ENCODE measurements around the gene TEAD1. TPM values are rescaled to one million over a fixed set of nuclear protein-coding genes. Genes with fewer than 3 reads are reported as not detected.

TEAD1 gene
- total RNA-seq, 1 experiment from 2014 or later = 106 TPM

DNA sequence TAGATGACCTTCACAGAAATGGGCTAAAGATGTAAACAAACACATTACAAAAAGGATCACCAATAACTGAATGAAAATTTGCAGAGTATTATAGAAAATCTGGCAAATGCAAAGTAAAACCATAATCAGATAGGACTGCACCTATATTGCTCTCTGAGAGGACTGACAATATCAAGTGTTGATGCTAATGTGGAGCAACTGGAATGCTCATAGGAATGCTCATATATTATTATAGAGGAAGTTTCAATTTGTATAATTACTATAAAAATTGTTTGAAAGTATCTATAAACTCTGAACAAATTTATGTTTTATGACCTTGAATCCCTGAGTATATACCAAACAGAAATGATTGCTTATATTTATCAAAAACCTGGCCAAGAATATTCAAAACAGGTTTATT lies 18.4 kb upstream of the TEAD1 start:
- no peak for DNase-seq
- Histone ChIP-seq H3K36me3 (ENCODE audit: low read depth) (no peaks in the 10 kb centered on the region), H3K4me2 (no peak overlapping the region), H4K20me1 (ENCODE audit: insufficient read depth) (no peaks in the 10 kb centered on the region), H3K4me1 (replicated peaks; ENCODE audit: insufficient read depth) (no peaks in the 10 kb centered on the region), H3K4me3 (no peak overlapping the region), H2AFZ (no peak overlapping the region), H3K27me3 (ENCODE audit: insufficient read depth, low read depth) (no peaks in the 10 kb centered on the region), H3K9me2 (ENCODE audit: insufficient read depth) (no peaks in the 10 kb centered on the region), H3K79me2 (ENCODE audit: low read depth) (no peaks in the 10 kb centered on the region), H3F3A (ENCODE audit: insufficient read depth, low read depth) (no peaks in the 10 kb centered on the region), H3K9me3 (ENCODE audit: insufficient read depth, low read depth) (no peaks in the 10 kb centered on the region), H3K27ac (no peak overlapping the region)
- ChIA-PET CTCF (no interaction called here), POLR2A (ENCODE audit: unreplicated experiment) (no interaction called here)
- no peak for TF ChIP-seq EZH2 (IDR thresholded peaks at IDR 0.05; ENCODE audit: low read depth)
- TF ChIP-seq, protein P1, sequence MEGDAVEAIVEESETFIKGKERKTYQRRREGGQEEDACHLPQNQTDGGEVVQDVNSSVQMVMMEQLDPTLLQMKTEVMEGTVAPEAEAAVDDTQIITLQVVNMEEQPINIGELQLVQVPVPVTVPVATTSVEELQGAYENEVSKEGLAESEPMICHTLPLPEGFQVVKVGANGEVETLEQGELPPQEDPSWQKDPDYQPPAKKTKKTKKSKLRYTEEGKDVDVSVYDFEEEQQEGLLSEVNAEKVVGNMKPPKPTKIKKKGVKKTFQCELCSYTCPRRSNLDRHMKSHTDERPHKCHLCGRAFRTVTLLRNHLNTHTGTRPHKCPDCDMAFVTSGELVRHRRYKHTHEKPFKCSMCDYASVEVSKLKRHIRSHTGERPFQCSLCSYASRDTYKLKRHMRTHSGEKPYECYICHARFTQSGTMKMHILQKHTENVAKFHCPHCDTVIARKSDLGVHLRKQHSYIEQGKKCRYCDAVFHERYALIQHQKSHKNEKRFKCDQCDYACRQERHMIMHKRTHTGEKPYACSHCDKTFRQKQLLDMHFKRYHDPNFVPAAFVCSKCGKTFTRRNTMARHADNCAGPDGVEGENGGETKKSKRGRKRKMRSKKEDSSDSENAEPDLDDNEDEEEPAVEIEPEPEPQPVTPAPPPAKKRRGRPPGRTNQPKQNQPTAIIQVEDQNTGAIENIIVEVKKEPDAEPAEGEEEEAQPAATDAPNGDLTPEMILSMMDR (conservative IDR thresholded peaks at IDR 0.05) = no peak
- no TSS peak for BruUV-seq (replicated peaks)
- intact Hi-C loops (cut with micrococcal nuclease; ENCODE audit: unreplicated experiment) = no loop called here

DNA sequence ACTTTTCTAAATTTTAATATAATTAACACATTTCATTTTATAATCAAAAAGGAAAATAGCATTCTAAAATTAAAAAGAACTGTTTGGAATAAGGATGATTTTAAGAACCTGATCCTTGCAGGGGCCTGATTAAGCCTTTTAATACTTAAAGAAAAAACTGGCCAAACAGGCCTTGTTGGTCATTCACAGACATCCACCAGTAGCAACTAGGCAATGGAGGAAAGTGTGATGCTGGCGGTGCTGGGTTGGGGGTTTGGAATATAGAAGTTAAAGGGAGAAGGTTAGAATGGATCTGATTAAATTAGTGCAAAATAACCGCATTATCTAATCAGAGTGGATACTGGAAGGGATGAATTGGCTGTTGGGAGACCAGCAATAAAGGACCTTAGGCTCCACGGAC lies 16.9 kb upstream of the TEAD1 start:
- Histone ChIP-seq H3K4me2 (no peak overlapping the region), H3K4me3 (no peak overlapping the region), H3K36me3 (ENCODE audit: low read depth) (no peaks in the 10 kb centered on the region), H3K27ac (no peak overlapping the region), H3K9me3 (ENCODE audit: insufficient read depth, low read depth) (no peaks in the 10 kb centered on the region), H3K79me2 (ENCODE audit: low read depth) (no peaks in the 10 kb centered on the region), H3K4me1 (replicated peaks; ENCODE audit: insufficient read depth) (no peaks in the 10 kb centered on the region), H3F3A (ENCODE audit: insufficient read depth, low read depth) (no peaks in the 10 kb centered on the region), H3K9me2 (ENCODE audit: insufficient read depth) (no peaks in the 10 kb centered on the region), H2AFZ (no peak overlapping the region), H4K20me1 (ENCODE audit: insufficient read depth) (no peaks in the 10 kb centered on the region), H3K27me3 (ENCODE audit: insufficient read depth, low read depth) (no peaks in the 10 kb centered on the region)
- ChIA-PET CTCF (no interaction called here), POLR2A (ENCODE audit: unreplicated experiment) (interaction anchor here (0.7 kb wide), 1 partner anchor 231 kb away, joined by 3 read pairs; no protein-coding TSS in a partner anchor)
- no TSS peak for BruUV-seq (replicated peaks)
- TF ChIP-seq, protein P1 (conservative IDR thresholded peaks at IDR 0.05) = no peak
- TF ChIP-seq EZH2 (IDR thresholded peaks at IDR 0.05; ENCODE audit: low read depth) = no peak
- DNase-seq = no peak
- intact Hi-C loops (cut with micrococcal nuclease; ENCODE audit: unreplicated experiment) = no loop called here

DNA sequence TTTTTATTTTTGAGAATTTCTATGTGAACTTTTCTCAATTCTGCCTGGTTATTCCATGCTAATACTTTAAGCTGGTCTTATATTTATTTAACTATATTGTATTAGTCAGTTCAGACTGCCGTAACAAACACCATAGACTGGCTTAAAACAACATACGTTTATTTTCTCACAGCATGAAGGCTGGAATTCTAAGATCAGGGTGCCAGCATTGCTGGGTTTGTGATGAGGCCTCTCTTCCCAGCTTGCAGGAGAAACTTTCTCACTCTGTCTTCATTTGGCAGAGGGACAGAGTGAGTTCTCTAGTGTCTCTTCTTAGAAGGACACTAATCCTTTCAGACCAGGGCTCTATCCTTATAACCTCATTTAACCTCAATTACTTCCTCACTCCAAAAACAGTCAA lies 16.2 kb upstream of the TEAD1 start:
- TF ChIP-seq EZH2 (IDR thresholded peaks at IDR 0.05; ENCODE audit: low read depth) = no peak
- TF ChIP-seq, protein P1 (conservative IDR thresholded peaks at IDR 0.05) = no peak
- no peaks in the 10 kb centered on the region for H3K4me1 ChIP-seq (replicated peaks; ENCODE audit: insufficient read depth)
- no peak overlapping the region for H2AFZ ChIP-seq
- CTCF ChIA-PET = no interaction called here
- no peaks in the 10 kb centered on the region for H3F3A ChIP-seq (ENCODE audit: insufficient read depth, low read depth)
- H3K27me3 ChIP-seq (ENCODE audit: insufficient read depth, low read depth) = no peaks in the 10 kb centered on the region
- DNase-seq = no peak
- POLR2A ChIA-PET (ENCODE audit: unreplicated experiment) = interaction anchor here (0.7 kb wide), 1 partner anchor 230 kb away, joined by 3 read pairs; no protein-coding TSS in a partner anchor
- H3K9me3 ChIP-seq (ENCODE audit: insufficient read depth, low read depth) = no peaks in the 10 kb centered on the region
- H3K79me2 ChIP-seq (ENCODE audit: low read depth) = no peaks in the 10 kb centered on the region
- BruUV-seq (replicated peaks) = no TSS peak
- H3K4me3 ChIP-seq = no peak overlapping the region
- intact Hi-C loops (cut with micrococcal nuclease; ENCODE audit: unreplicated experiment) = no loop called here
- H3K4me2 ChIP-seq = no peak overlapping the region
- H3K9me2 ChIP-seq (ENCODE audit: insufficient read depth) = no peaks in the 10 kb centered on the region
- H4K20me1 ChIP-seq (ENCODE audit: insufficient read depth) = no peaks in the 10 kb centered on the region
- no peaks in the 10 kb centered on the region for H3K36me3 ChIP-seq (ENCODE audit: low read depth)
- no peak overlapping the region for H3K27ac ChIP-seq
